MM.1S (cell line): ENCODE results near the gene LRRC74B.

Source experiments
- CTCF ChIP-seq: fragments of 300-600 bp; sonication (generic); IDR thresholded peaks from 2 replicates; pipeline ENCODE4 v1.5.1; 2016; ENCODE audit warnings: antibody characterized with exemption, low read length, mixed read lengths
- EZH2 ChIP-seq: fragments of 300-600 bp; sonication (generic); optimal IDR thresholded peaks from 2 replicates; pipeline ENCODE3; 2017; ENCODE audit warnings: low read depth, mild to moderate bottlenecking, antibody characterized with exemption, low read length, mixed read lengths

GRCh38 chr22:21022955-21023614 is 22.7 kb upstream of the LRRC74B start:
- peak; percentile 12; the same call in 1 of the 2 replicates for TF ChIP-seq CTCF
- no peak for TF ChIP-seq EZH2
